Smooth muscle cell (in vitro differentiated cells): ENCODE results near the gene TBL1X. TPM values are rescaled to one million over a fixed set of nuclear protein-coding genes. Genes with fewer than 3 reads are reported as not detected.
A peak's percentile ranks its signal among the peaks of the same experiment; 100 is the strongest.

ENCODE experiments used
- DNase-seq: peaks from one replicate; lab custom pipeline; 2025; ENCODE audit not compliant: unreplicated experiment; lab: John Stamatoyannopoulos, UW
- H2AFZ ChIP-seq: fragments of 200-600 bp; sonication (generic); 2 replicates; pipeline ENCODE4 v1.6.0; 2016; ENCODE audit warnings: antibody characterized with exemption, low read depth, mild to moderate bottlenecking
- H3F3A ChIP-seq: fragments of 200-600 bp; sonication (generic); 2 replicates; pipeline ENCODE4 v1.6.0; 2017; ENCODE audit warnings: antibody characterized with exemption, low read depth
- H3K27ac ChIP-seq: fragments of 200-600 bp; sonication (generic); 2 replicates; pipeline ENCODE4 v1.5.1; 2016; ENCODE audit warnings: low read depth, mild to moderate bottlenecking
- H3K27me3 ChIP-seq: fragments of 200-600 bp; sonication (generic); 2 replicates; pipeline ENCODE4 v1.6.1; 2016; ENCODE audit warnings: low read depth, mild to moderate bottlenecking
- H3K36me3 ChIP-seq: fragments of 200-600 bp; sonication (generic); 2 replicates; pipeline ENCODE4 v1.5.1; 2016; ENCODE audit warnings: low read depth
- H3K4me1 ChIP-seq: fragments of 200-600 bp; sonication (generic); 2 replicates; pipeline ENCODE4 v1.5.1; 2016; ENCODE audit warnings: low read depth
- H3K4me2 ChIP-seq: fragments of 200-600 bp; sonication (generic); 2 replicates; pipeline ENCODE4 v1.6.0; 2016; ENCODE audit warnings: mild to moderate bottlenecking
- H3K4me3 ChIP-seq: fragments of 200-600 bp; sonication (generic); 2 replicates; pipeline ENCODE4 v1.5.1; 2016; ENCODE audit warnings: mild to moderate bottlenecking
- H3K79me2 ChIP-seq: fragments of 200-600 bp; sonication (generic); 2 replicates; pipeline ENCODE4 v1.6.0; 2016; ENCODE audit warnings: low read depth, mild to moderate bottlenecking
- H3K9ac ChIP-seq: fragments of 200-600 bp; sonication (generic); 2 replicates; pipeline ENCODE4 v1.6.0; 2016; ENCODE audit warnings: low read depth
- H3K9me3 ChIP-seq: fragments of 200-600 bp; sonication (generic); replicated peaks from 2 replicates; pipeline ENCODE4 v1.5.1; 2016; ENCODE audit warnings: low read depth
- H4K20me1 ChIP-seq: fragments of 200-600 bp; sonication (generic); 2 replicates; pipeline ENCODE4 v1.6.0; 2016; ENCODE audit warnings: low read depth
- CTCF ChIP-seq: fragments of 200-600 bp; sonication (generic); IDR thresholded peaks from 2 replicates; pipeline ENCODE4 v1.5.1; 2017; ENCODE audit warnings: borderline replicate concordance, mild to moderate bottlenecking, antibody characterized with exemption; ENCODE audit not compliant: insufficient read depth, poor library complexity, severe bottlenecking
- WGBS: methylation state at CpG from one replicate; pipeline ENCODE4 v1.1.7; 2016; ENCODE audit warnings: low lambda C conversion rate; 5-methylcytosine and 5-hydroxymethylcytosine counted together
- polyA plus RNA-seq: library from polyadenylated mRNA; unstranded; fragments of >200 nt; fragmentation: Nextera tagmentation; extraction: Ambion mirVana; gene quantifications from 2 replicates; pipeline ENCODE4 v1.2.1, GENCODE V29; 2016
- total RNA-seq: library from RNA; depleted of rRNA; stranded (reverse); fragments of >200 nt; gene quantifications from 2 replicates; pipeline ENCODE4 v1.2.3, GENCODE V29; 2014

Gene TBL1X
- total and polyA plus RNA-seq, 2 experiments from 2014 or later = 9.0 to 9.8 TPM

- peaks cover 7% of the 10 kb centered on the region for H4K20me1 ChIP-seq
- H3K27ac ChIP-seq = peak overlapping the region; percentile 48
- TF ChIP-seq CTCF = no peak
- WGBS = 42% methylated on average over 8 of the region's 8 CpGs
- no peak overlapping the region for H3K4me3 ChIP-seq
- no peaks in the 10 kb centered on the region for H3K9me3 ChIP-seq
- H3K4me2 ChIP-seq = peak overlapping the region; percentile 28
- H3K79me2 ChIP-seq = peaks cover 6% of the 10 kb centered on the region
- no peaks in the 10 kb centered on the region for H3K27me3 ChIP-seq
- no peaks in the 10 kb centered on the region for H3F3A ChIP-seq
- no peak overlapping the region for H3K9ac ChIP-seq
- no peak for DNase-seq
- no peak overlapping the region for H2AFZ ChIP-seq
- H3K36me3 ChIP-seq = no peaks in the 10 kb centered on the region
- H3K4me1 ChIP-seq = no peaks in the 10 kb centered on the region
Measured at GRCh38 chrX:9562851-9563250, 98.0 kb downstream of the TBL1X start.

- Histone ChIP-seq H3K79me2 (peaks cover 6% of the 10 kb centered on the region), H3F3A (no peaks in the 10 kb centered on the region), H3K4me1 (no peaks in the 10 kb centered on the region), H2AFZ (no peak overlapping the region), H3K27me3 (no peaks in the 10 kb centered on the region), H3K27ac (peak overlapping the region; percentile 51), H4K20me1 (peaks cover 7% of the 10 kb centered on the region), H3K9ac (no peak overlapping the region), H3K9me3 (no peaks in the 10 kb centered on the region), H3K4me2 (no peak overlapping the region), H3K36me3 (no peaks in the 10 kb centered on the region), H3K4me3 (no peak overlapping the region)
- no peak for DNase-seq
- WGBS = 37% methylated on average over 6 of the region's 6 CpGs
- no peak for TF ChIP-seq CTCF
Measured at GRCh38 chrX:9566150-9566621, 101.3 kb downstream of the TBL1X start.

GRCh38 chrX:9569876-9570301 lies 105.0 kb downstream of the TBL1X start:
- H3K9ac ChIP-seq = no peak overlapping the region
- H3K4me2 ChIP-seq = no peak overlapping the region
- TF ChIP-seq CTCF = no peak
- WGBS = 76% methylated on average over 10 of the region's 10 CpGs
- H3K27me3 ChIP-seq = no peaks in the 10 kb centered on the region
- H3K4me1 ChIP-seq = peaks cover 6% of the 10 kb centered on the region
- H2AFZ ChIP-seq = no peak overlapping the region
- no peaks in the 10 kb centered on the region for H3F3A ChIP-seq
- peaks cover 6% of the 10 kb centered on the region for H3K79me2 ChIP-seq
- DNase-seq = no peak
- H3K36me3 ChIP-seq = no peaks in the 10 kb centered on the region
- H3K4me3 ChIP-seq = no peak overlapping the region
- H4K20me1 ChIP-seq = peaks cover 7% of the 10 kb centered on the region
- no peaks in the 10 kb centered on the region for H3K9me3 ChIP-seq
- no peak overlapping the region for H3K27ac ChIP-seq
